HUES48 (cell line): ENCODE measurements around the gene GRK2.
"Not testable (repeated sequence)": the region's sequence is repeated elsewhere in the genome, so short reads cannot be mapped to it uniquely, and the experiment has no call there.

Experiments
- H3K27ac ChIP-seq: one replicate; pipeline ENCODE4 v1.7.0; 2013; ENCODE audit warnings: low read depth, low read length, inconsistent platforms
- H3K27me3 ChIP-seq: 2 replicates; pipeline ENCODE4 v1.6.1; 2013; ENCODE audit warnings: mild to moderate bottlenecking, low read length; ENCODE audit not compliant: control insufficient read depth, insufficient read depth
- H3K36me3 ChIP-seq: 2 replicates; pipeline ENCODE4 v1.6.1; 2013; ENCODE audit warnings: low read length; ENCODE audit not compliant: control insufficient read depth, insufficient read depth
- H3K4me1 ChIP-seq: 2 replicates; pipeline ENCODE4 v1.6.1; 2013; ENCODE audit warnings: mild to moderate bottlenecking, low read length; ENCODE audit not compliant: control insufficient read depth, insufficient read depth
- H3K4me3 ChIP-seq: 2 replicates; pipeline ENCODE4 v1.5.1; 2013; ENCODE audit warnings: mild to moderate bottlenecking, low read depth, low read length
- H3K9ac ChIP-seq: 2 replicates; pipeline ENCODE4 v1.6.1; 2013; ENCODE audit warnings: mild to moderate bottlenecking, low read depth, low read length, moderate library complexity
- H3K9me3 ChIP-seq: 2 replicates; pipeline ENCODE4 v1.6.1; 2013; ENCODE audit warnings: low read length; ENCODE audit not compliant: control insufficient read depth, insufficient read depth

GRK2 gene

DNA sequence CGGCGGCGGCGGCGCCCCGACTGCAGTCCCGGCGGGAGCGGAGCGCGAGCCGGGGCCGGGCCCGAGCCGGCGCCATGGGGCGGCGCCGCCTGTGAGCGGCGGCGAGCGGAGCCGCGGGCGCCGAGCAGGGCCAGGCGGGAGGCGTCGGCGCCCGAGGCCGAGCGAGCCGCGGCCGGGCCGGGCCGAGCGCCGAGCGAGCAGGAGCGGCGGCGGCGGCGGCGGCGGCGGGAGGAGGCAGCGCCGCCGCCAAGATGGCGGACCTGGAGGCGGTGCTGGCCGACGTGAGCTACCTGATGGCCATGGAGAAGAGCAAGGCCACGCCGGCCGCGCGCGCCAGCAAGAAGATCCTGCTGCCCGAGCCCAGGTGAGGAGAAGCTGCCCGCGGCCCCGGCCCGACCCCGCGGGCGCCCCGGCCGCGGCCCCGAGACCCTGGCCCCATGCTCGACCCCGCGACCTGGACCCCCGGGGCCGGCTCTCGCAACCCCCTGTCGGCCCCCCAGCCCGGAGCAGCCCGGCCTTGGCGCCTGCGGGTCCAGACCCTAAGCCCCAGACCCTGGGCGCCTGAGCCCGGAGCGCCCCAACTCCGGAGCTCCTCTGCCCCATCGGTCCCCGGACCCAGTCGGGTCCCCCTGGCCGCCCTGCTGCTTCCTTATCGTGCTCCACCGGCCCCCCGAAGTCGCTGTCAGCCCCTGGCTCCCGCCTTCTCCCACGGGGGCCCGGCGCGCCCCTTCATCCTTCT is at the start of gene GRK2:
TSS of gene GRK2 (plus strand) at position 25 of the 739 bp plus-strand sequence. CDS start at position 252, 227 bp downstream.
- Histone ChIP-seq H3K36me3 (peaks cover 13% of the 10 kb centered on the region), H3K9me3 (no peaks in the 10 kb centered on the region), H3K27me3 (peaks cover 8% of the 10 kb centered on the region; the same call in 1 of the 2 replicates), H3K4me3 (peak within 1 kb of the TSS; percentile 70), H3K4me1 (peaks cover 37% of the 10 kb centered on the region), H3K9ac (peak within 1 kb of the TSS; percentile 18), H3K27ac (no peak within 1 kb of the TSS)

DNA sequence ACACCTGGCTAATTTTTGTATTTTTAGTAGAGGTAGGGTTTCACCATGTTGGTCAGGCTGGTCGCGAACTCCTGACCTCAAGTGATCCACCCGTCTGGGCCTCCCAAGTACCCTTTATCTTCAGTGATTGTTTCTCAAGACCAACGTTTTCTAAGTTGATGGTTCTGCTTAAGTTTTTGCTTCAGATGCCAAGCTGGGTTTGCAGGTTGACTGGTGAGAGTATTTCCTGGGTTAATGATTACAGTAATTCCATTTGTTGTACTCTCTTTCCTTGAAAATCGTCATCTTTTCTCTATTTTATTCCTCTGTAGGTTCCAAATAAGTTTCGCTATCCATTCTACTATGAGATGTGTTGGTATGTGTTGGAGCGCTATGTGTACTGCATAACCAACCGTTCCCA is 38.5 kb upstream of the GRK2 start:
- no peak overlapping the region for H3K9ac ChIP-seq
- H3K36me3 ChIP-seq = peaks cover 72% of the 10 kb centered on the region
- no peaks in the 10 kb centered on the region for H3K27me3 ChIP-seq
- no peaks in the 10 kb centered on the region for H3K4me1 ChIP-seq
- H3K27ac ChIP-seq = no peak overlapping the region
- no peak overlapping the region for H3K4me3 ChIP-seq
- H3K9me3 ChIP-seq = no peaks in the 10 kb centered on the region

DNA sequence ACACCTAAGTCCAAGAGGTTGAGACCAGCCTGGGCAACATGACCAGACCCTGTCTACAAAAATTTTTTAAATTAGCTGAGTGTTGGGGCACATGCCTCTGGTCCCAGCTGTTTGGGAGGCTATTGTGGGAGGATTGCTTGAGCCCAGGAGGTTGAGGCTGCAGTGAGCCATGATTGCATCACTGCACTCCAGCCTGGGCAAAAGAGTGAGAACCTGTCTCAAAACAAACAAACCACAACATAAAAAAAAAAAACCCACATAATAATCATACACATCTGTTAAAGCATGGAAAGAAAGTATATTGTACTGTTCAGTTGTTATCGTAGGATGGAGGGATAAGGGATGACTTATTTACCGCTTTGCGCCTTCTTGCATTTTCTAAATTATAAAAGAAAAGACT is 35.9 kb upstream of the GRK2 start:
- no peak overlapping the region for H3K4me3 ChIP-seq
- H3K27ac ChIP-seq = no peak overlapping the region
- H3K4me1 ChIP-seq = no peaks in the 10 kb centered on the region
- peaks cover 69% of the 10 kb centered on the region for H3K36me3 ChIP-seq
- no peaks in the 10 kb centered on the region for H3K9me3 ChIP-seq
- no peaks in the 10 kb centered on the region for H3K27me3 ChIP-seq
- no peak overlapping the region for H3K9ac ChIP-seq

DNA sequence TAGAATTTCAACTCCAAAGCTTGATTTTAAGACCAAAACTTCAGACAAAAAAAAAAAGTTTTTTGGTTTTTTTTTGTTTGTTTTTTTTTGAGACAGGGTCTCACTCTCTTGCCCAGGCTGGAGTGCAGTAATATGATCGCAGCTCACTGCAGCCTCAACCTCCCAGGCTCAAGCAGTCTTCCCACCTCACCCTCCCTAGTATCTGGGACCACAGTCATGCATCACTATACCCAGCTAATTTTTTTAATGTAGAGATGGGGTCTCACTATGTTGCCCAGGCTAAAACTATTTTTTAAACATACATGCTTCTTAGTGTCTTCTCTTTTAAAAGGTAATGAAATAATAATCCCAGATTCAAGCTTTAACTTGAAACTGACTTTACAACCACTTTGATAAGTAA is 35.4 kb upstream of the GRK2 start:
- Histone ChIP-seq H3K4me1 (no peaks in the 10 kb centered on the region), H3K27me3 (no peaks in the 10 kb centered on the region), H3K9ac (no peak overlapping the region), H3K36me3 (peaks cover 68% of the 10 kb centered on the region), H3K4me3 (no peak overlapping the region), H3K9me3 (no peaks in the 10 kb centered on the region), H3K27ac (no peak overlapping the region)

DNA sequence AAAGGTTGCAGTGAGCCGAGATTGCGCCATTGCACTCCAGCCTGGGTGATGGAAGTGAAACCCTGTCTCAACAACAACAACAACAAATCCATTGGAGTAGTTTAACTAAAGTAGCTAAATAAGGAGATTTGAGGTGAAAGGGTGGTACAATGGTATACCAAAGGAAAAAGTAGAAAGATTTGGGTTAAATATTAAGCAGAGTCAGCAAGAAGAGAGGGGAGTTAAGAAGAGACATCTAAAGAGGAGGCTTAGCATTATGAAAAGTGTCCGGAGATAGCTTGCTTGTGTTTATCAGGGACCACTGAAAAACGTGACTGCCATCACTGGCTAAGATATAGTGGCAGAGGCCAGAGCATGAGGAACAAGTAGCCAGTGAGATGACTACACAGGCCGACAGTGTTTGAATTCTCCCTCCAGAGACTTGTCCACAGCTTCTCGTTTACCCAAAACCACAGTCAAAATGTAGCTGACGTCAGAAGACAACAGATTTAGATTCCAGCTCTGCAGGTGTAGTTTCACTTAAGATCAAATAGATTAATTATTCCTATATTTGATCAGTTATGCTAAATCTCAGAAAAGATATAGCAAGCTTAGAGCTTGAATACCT is 32.6 kb upstream of the GRK2 start:
- no peaks in the 10 kb centered on the region for H3K9me3 ChIP-seq
- H3K36me3 ChIP-seq = peaks cover 53% of the 10 kb centered on the region
- H3K27ac ChIP-seq = no peak overlapping the region
- H3K4me3 ChIP-seq = no peak overlapping the region
- peaks cover 8% of the 10 kb centered on the region for H3K4me1 ChIP-seq
- no peak overlapping the region for H3K9ac ChIP-seq
- no peaks in the 10 kb centered on the region for H3K27me3 ChIP-seq

DNA sequence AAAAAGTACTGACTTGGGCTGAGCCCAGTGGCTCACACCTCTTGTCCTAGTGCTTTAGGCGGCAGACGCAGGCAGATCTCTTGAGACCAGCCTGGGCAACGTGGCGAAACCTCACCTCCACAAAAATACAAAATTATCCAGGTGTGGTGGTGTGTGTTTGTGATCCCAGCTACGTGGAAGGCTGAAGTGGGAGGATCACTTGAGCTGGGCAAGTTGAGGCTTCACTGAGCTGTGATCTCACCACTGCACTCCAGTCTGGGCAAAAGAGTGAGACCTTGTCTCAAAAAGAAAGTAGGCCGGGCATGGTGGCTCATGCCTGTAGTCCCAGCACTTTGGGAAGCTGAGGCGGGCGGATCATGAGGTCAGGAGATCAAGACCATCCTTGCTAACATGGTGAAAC is 31.7 kb upstream of the GRK2 start:
- not testable (repeated sequence) for H3K27ac ChIP-seq, H3K4me3 ChIP-seq, H3K9ac ChIP-seq, H3K27me3 ChIP-seq, H3K9me3 ChIP-seq
- Histone ChIP-seq H3K4me1 (peaks cover 16% of the 10 kb centered on the region), H3K36me3 (peaks cover 46% of the 10 kb centered on the region)

DNA sequence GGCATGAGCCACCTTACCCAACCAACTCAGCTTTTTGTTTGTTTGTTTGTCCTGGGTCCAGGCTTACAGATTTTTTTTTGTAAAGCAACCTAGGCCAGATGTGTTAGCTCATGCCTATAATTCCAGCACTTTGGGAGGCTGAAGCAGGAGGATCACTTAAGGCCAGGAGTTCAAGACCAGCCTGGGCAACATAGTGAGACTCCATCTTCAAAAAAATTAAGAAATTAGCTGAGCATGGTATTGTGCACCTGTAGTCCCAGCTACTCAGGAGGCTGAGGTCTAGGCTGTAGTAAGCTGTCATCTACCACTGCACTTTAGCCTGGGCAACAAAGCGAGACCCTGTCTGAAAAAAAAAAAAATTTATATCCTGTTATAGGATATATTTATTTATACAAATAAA is 28.7 kb upstream of the GRK2 start:
- Histone ChIP-seq H3K27me3 (no peaks in the 10 kb centered on the region), H3K9ac (no peak overlapping the region), H3K9me3 (no peaks in the 10 kb centered on the region), H3K27ac (no peak overlapping the region), H3K4me3 (no peak overlapping the region), H3K4me1 (peaks cover 23% of the 10 kb centered on the region), H3K36me3 (peaks cover 27% of the 10 kb centered on the region)

DNA sequence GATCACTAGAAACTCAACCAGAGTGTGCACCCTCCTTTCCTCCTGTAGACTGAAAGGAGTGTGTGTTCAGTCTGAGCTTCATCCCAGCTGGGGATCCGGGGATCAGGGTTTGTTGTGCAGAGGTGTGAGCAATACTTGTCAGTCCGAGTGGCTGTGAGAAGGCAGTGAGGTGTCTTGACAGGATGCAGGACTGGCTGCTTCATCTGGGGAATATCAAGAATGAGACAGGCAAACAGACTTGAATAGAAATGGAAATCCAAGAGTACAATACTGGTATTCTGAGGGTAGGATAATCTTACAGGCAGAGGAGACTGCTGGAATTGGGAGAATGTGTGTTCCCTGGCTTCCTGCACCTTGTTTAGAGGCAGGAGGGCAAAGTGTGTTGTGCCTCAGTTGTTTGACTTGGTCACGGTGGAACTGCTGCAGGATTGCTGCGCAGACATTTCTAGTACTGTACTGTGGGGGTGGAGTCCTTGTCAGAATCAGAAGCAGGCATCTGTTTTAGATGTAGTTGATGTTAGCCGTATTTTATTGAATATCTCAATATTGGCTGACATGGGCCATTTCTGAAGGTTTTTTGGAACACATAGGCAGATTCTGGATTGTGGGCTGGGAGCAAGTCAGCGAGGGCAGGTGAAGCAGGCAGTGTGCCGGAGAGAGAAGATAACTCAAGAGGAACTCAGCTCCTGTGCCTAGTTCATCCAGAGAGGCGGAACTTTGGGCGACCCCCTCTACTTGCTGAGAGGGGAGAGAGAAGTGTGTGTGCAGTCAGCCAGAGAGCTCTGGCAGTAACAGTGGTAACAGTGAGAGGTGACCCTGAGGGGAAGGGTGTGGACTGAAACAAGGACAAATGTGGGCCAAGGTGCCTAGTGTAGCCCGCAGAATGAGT is 27.1 kb upstream of the GRK2 start:
- Histone ChIP-seq H3K4me1 (peaks cover 23% of the 10 kb centered on the region), H3K9ac (no peak overlapping the region), H3K9me3 (no peaks in the 10 kb centered on the region), H3K27ac (peak overlapping the region; percentile 83), H3K4me3 (peak overlapping the region; percentile 79), H3K27me3 (no peaks in the 10 kb centered on the region), H3K36me3 (peaks cover 31% of the 10 kb centered on the region)

DNA sequence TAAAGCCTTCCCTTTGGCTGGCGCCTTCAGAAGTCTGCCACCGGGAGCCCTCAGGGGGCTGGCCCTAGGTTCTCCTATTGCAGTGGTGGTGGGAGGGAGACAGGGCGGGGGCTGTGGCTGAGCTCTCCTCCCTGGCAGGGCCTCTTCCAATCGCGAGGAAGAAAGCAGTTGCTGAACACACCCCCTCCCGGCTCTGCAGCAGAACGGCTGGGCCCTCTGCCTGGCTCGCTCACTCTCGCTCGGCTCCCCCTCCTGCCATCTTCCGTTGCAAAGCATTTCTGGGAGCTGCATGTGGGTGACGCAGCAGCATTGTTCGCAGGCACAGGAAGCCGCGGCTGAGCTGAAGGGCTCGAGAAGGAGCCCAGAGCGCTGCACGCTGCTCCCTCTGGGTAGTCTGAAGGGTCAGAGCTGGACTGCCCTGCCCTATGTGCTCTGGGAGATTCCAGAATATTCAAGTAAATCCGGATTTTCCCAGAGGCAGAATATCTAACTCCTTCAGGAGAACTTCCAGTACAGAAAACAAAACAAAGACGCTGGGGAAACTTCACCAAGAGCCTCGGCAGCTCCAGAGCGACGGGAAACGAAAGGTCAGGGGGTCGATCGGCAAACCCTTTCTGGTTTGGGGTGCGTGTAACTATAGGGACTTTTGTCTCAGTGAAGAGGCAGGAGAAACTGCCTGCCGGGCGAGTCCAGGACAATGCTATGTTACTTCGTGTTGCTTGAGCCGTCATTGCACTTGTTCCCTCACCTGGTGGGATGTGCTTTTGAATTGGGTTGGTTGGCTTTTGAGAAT is 26.3 kb upstream of the GRK2 start:
- Histone ChIP-seq H3K36me3 (peaks cover 33% of the 10 kb centered on the region), H3K9me3 (no peaks in the 10 kb centered on the region), H3K27ac (peak overlapping the region; percentile 99), H3K4me3 (peak overlapping the region; percentile 79), H3K4me1 (peaks cover 23% of the 10 kb centered on the region), H3K9ac (peak overlapping the region; percentile 92), H3K27me3 (no peaks in the 10 kb centered on the region)

DNA sequence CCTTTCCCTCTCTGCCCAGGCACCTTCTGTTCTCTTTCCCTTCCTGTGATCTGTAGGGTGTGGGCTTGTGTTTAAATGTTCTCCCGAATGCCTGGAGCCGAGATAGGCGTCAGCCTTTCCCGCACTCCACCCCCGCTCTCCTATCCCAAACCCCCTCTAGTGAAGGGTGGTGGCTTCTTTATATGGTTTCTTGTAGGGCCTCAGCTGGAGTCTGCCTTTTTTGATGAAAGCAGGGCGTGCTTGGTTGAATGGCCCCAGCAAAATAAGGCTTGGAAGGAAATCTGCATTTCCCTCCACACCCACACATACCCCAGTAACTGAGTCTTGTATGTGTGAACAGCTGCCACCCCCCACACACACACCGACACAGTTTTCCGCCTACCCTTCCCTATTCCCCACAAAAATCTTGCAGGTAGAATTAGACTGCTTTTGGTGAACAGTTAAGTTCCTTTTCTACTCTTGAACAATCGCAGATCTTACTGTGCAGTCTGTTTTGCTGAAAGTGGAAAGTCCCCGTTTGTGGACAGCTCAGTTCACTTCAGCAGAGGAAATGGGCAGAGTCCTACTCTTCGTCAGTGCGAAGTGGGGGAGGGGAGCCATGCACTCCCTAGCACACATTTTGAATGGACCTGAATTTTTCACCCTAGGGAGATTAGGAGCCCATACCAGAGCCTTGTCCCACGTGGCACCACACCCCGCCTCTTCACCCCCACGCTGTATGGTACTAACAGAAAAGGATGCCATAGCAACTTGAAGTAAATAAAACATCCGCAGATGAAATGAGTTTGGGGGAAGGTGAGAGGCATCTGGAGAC is 25.5 kb upstream of the GRK2 start:
- Histone ChIP-seq H3K36me3 (peaks cover 41% of the 10 kb centered on the region), H3K27ac (peak overlapping the region; percentile 99), H3K27me3 (no peaks in the 10 kb centered on the region), H3K4me3 (peak overlapping the region; percentile 79), H3K9me3 (no peaks in the 10 kb centered on the region), H3K4me1 (peaks cover 23% of the 10 kb centered on the region), H3K9ac (peak overlapping the region; percentile 92)
